Stimulated activated CD4-positive, alpha-beta T cell treated with anti-CD3 and anti-CD28 coated beads, Interleukin-4, amount 100 ng/mL, for 1 hour (primary cell): ENCODE data around the gene PRPF40A.
"Not testable (repeated sequence)": the region's sequence is repeated elsewhere in the genome, so short reads cannot be mapped to it uniquely, and the experiment has no call there.

Experiments used
- DNase-seq: peaks from one replicate; pipeline ENCODE4 v3.0.0-alpha.2; 2020

PRPF40A gene

DNA sequence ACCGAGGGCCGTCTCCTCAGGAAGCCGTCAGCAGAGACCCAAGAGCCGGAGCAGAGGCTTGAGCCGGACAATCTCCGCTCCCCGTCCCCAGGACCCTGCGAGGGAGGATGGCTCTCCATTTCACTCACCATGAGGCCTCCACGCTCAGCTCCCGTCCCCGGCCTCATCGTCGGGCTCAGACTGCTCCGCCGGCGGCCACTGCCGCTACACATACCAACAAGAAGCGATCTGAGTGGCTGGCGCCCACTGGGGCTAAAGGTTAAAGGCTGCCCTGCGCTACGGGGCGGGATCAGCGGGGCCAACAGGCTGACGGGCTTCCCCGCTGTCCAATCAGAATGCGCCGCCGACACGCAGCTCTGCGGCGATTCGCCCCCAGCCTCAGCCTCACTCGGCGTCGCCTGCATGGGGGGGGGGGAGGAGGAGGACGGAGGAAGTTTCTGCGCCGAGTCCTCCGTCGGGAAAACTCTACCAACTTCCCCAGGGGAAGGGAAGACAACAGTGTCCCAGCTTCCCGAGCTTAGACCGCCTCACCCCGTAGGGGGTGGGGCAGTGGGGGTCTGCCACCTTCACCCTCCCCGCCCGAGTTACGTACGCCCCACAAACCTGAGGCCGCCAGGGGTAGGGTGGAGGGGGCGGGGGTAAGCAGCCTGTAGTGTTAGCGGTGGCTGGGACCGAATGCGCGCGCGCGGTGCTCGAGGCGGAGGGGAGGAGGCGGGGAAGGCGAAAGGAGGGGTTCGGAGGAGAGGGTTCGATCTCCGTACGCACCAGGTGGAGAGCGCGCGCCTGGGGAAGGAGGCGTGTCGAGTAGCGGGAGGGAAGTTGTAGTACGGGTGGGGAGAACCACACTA is at the start of gene PRPF40A:
PRPF40A (minus strand) TSS at position 234 of the 848 bp plus-strand sequence; CDS start at position 212, 22 bp downstream.
- DNase-seq = peak; percentile 99

DNA sequence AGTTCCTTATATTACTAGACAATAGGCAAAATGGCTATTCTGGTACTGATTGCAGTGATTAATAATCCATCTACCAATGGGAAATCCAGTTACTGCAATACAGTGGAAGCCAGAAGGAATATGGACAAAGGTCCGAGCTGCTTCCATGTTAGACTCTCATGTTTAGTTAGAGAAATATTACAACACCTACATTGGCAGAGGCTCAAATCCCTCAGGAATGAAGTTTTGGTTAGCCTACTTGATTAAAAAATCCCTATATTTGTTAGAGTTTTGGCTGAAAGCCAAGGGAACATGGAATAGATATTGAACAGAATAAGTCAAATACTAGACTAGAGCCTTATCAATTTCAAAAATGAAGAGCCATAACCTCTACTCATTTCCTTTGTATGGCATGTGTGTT is 49.7 kb upstream of the PRPF40A start:
- DNase-seq = no peak

DNA sequence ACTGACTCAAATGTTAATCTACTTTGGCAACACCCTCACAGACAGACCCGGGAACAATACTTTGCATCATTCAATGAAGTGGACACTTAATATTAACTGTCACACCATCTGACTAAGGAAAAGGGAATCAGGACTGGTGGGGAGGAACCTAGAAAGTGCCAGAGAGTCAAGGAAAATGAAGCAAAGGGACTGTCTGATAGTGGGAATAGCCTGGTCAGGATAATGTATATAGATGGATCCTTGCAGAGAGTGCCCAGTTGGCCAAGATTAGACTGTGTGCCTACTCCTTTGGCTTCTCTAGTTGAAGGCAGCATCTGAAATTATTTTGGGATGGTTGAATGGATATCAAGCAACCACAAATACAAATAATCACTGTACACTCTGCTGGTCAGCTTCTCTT is 46.4 kb upstream of the PRPF40A start:
- DNase-seq = no peak

DNA sequence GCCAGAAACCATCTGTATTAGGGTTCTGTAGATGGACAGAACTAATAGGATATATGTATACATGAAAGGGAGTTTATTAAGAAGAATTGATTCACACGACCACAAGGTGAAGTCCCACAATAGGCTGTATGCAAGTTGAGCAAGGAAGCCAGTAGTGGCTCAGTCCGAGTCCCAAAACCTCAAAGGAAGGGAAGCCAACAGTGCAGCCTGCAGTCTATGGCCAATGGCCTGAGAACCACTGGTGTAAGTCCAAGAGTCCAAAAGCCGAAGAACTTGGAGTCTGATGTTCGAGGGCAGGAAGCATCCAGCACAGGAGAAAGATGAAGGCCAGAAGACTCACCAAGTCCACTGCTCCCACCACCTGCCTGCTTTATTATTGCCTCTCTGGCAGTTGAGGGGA is 45.9 kb upstream of the PRPF40A start:
- DNase-seq = not testable (repeated sequence)

DNA sequence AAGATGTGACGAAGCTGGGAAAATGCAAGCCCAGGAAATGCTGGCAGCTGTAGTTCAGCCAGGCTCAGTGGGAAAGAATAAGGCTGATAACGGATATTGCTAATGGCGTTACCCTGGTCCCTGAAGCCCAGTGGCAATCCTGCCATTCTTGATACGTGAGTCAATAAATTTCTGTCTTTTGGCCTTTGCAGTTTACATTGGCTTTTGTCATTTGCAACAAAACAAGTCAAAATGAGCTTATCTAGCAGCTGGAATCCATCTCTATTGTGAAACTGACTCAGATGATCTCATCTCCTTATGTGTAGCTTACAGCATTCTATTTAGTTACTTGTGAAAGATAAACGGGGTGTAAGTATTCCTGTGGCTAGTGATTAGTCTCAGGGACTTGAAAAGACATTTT is 44.9 kb upstream of the PRPF40A start:
- no peak for DNase-seq

DNA sequence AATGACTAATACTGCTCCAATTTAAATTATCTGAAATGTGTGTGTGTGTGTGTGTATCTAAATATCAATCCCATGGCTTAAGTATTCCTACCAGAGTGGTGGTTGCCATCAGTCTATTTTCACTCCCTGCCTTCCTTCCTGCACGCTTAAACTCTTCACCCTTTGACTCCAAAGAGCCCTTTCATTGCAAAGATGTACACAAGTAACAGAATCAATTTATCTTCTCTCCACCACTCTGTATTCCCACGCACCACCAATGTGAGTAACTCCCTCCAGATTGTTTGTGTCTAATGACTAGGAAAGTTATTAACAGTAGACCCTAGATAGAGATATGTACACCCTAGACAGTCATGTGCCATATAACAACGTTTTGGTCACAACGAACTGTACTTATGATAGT is 44.0 kb upstream of the PRPF40A start:
- DNase-seq = no peak

GRCh38 chr2:152759290-152760072 is 42.2 kb upstream of the PRPF40A start:
- DNase-seq = no peak

DNA sequence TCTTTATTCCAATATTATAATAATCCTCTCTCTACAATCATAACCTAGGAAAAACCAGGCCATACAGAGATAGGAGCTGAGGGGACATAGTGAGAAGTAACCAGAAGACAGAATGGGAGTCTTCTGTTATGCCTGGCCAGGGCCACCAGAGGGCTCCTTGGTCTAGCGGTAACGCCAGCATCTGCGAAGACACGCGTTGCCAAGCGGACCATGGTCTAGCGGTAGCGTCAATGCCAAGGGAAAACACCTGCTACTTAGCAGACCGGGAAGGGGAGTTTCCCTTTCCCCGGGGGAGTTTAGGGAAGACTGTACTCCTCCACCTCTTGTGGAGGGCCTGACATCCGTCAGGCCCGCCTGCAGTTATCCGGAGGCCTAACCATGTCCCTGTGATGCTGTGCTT is 37.8 kb upstream of the PRPF40A start:
- no peak for DNase-seq

DNA sequence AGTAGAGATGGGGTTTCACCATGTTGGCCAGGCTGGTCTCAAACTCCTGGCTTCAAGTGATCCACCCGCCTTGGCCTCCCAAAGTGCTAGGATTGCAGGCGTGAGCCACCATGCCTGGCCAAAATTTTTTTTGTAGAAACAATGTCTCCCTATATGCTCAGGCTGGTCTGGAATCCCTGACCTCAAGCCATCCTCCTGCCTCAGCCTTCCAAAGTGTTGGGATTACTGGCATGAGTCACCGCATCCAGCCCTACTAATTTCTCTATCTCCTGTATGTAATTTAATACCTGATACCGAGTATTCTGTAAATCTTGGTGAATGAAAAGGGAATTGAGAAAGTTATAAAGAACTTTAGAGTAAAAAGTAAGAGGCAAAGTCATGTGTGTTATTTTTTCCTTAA is 30.5 kb upstream of the PRPF40A start:
- not testable (repeated sequence) for DNase-seq

DNA sequence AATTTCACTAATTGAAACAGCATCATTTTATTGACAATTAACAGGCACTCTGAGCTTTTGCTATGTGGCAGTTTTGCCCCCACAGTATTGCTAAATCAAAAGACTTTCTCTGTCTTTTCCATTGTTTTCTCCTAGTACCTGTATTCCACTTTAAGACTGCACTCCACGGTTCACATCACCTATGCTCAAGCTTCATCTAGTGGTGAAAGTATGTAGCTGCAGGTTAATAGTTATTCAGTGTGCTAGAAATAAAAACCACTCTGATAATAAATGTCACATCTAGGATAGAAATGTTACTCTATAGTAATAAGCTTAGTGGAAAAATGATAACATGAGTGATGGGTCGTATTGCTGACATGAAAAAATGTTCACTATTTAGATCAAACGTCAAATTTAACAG is 25.7 kb upstream of the PRPF40A start:
- DNase-seq = no peak

- no peak for DNase-seq
These were observed 23.6 kb upstream of the PRPF40A start for GRCh38 chr2:152740743-152741328.

DNA sequence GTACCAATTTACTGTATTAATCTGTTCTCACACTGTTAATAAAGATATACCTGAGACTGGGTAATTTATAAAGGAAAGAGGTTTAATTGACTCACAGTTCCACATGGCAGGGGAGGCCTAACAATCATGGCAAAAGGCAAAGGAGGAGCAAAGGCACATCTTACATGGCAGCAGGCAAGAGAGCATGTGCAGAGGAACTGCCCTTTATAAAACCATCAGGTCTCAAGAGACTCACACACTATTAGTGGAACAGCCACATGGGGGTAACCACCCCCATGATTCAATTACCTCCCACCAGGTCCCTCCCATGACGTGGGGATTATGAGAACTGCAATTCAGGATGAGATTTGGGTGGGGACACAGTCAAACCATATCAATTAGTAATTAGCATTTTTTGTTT is 22.4 kb upstream of the PRPF40A start:
- DNase-seq = not testable (repeated sequence)

DNA sequence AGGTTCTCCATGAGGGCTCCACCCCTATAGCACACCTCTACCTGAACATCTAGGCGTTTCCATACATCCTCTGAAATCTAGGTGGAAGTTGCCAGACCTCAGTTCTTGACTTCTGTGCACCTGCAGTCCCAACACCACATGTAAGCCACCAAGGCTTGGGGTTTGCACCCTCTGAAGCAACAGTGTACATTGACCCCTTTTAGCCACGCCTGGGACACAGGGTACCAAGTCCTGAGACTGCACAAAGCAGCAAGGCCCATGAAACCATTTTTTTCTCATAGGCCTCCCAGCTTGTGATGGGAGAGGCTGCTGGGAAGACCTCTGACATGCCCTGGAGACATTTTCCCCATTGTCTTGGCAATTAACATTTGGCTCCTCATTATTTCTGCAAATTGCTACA is 21.2 kb upstream of the PRPF40A start:
- no peak for DNase-seq

DNA sequence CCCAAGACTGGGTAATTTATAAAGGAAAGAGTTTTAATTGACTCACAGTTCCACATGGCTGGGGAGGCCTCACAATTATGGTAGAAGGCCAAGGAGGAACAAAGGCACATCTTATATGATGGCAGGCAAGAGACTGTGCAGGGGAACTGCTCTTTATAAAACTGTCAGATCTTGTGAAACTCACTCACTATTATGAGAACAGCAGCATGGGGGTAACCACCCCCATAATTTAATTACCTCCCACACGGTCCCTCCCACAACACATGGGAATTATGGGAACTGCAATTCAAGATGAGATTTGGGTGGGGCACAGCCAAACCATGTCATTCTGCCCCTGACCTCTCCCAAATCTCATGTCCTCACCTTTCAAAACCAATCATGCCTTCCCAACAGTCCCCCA is 20.2 kb upstream of the PRPF40A start:
- DNase-seq = not testable (repeated sequence)

- no peak for DNase-seq
These were observed 13.5 kb upstream of the PRPF40A start for GRCh38 chr2:152730591-152731333.

DNA sequence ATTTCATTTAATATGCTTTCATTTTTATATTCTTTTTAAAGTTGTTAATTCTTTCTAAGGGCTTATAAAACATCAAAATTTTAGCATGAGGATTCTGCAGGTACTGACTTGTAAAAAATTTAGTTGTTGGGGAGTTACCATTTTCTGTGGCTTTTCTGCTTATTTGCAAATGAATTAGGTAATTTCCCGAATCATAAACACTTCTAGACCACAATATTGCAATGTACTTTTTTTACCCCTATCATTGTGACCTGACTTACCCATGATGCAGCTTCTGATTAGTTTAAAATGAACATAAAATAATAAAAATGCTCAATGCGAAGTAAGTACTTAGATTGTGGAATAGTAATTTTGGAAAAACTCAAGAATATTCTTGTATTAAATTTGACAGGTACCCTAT is 12.6 kb upstream of the PRPF40A start:
- no peak for DNase-seq

DNA sequence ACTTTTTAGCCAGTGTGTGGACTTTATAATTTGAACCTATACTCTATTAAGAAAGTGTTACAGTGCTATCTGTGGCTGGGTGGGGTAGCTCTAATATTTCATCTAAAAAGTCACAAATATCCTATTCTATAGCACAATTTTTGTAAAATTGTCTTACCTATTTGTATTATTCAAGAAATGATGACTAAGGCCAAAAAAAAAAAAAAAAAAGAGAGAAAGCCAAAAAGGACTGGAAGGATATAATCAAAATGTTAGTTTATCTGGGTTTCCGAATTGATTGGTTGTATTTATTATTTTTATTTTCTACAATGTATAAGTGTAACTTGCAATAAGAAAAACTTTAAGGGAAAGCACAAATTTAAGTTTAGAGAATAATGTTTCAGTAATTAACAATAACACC is 6.7 kb upstream of the PRPF40A start:
- DNase-seq = no peak

- not testable (repeated sequence) for DNase-seq
These were observed 5.4 kb upstream of the PRPF40A start for GRCh38 chr2:152722639-152723038.

DNA sequence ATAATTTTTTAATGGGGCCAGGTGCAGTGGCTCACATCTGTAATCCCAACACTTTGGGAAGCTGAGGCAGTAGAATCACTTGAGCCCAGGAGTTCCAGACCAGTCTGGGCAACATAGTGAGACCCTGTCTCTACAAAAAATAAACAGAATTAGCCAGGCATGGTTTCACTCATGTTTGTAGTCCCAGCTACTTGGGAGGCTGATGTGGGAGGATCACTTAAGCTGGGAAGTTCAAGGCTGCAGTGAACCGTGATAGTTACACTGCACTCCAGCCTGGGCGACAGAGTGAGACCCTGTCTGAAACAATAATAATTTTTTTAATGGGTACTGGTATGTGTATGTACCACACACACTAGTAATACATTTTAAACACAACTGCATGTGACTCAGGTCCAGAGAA is 3.5 kb upstream of the PRPF40A start:
- no peak for DNase-seq

DNA sequence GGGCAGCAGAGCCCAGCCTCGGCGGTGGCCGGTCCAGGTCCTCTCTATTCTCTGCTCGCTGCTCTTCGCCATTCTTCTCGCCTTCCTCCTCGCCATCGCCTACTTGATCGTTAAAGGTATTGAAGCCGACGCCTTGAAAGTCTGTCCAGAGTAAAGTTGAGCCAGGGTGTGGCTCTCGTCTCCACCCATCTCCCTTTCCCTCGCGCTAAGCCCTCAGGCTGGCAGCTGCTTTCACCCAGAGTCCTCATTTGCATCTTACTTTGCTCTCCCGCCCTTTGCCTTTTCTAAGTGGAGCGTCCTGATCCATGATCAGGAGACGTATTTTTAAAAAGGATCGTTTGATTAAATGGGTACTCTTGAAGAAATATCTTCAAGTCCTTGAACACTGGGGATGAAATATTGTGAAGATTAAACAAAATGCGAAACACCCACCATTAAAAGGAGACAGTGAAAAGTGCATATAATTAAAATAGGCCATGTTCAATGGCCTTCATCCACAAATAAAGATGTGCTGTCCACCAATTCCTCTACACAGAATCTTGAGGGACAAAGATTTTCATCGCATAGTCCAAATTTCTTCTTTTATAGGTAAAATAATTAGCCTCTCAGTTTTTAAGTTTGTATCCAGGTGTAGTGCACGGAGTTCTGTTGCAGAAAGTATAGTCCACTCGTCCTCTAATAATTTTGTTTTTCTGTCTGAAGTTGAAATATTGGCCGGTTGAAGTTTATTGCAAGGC is 1.8 kb upstream of the PRPF40A start:
- no peak for DNase-seq

- peak; percentile 94 for DNase-seq
These were observed 1.0 kb upstream of the PRPF40A start, which contains the start of gene ARL6IP6 for GRCh38 chr2:152718076-152718908. Gene ARL6IP6, plus strand, starts transcription at chr2:152718620. Its CDS starts 5 bp downstream, at chr2:152718625.
